Body of pancreas (tissue), 4 donors: ENCODE data around the gene DDA1.

Experiments used
- CTCF ChIP-seq, 7 experiments: fragments of 450-650 bp in 4 of 7; fragments of 200-600 bp in 3 of 7; sonication (generic) in 3 of 7; IDR thresholded peaks; one replicate each; pipeline ENCODE4 v1.5.1; 2016 to 2019; ENCODE audit warnings: antibody characterized with exemption in 7 of 7
- POLR2A ChIP-seq, 3 donors: fragments of 450-650 bp; IDR thresholded peaks; one replicate each; pipeline ENCODE4 v1.6.1; 2016; ENCODE audit warnings: antibody characterized with exemption in 3 of 3, mild to moderate bottlenecking in 2 of 3

- TF ChIP-seq CTCF (IDR thresholded peaks at IDR 0.05) (no peak), POLR2A (IDR thresholded peaks at IDR 0.05) (no peak)
Measured at GRCh38 chr19:17314007-17314593, 4.7 kb downstream of the DDA1 start.
